LNCAP (cell line): ENCODE results near the gene FOSB.

Source experiments
- CTCF ChIP-seq: fragments of 450-650 bp; IDR thresholded peaks from 2 replicates; pipeline ENCODE4 v1.5.1; 2017; ENCODE audit warnings: mild to moderate bottlenecking

FOSB gene

GRCh38 chr19:45469945-45470761, 2.4 kb downstream of the FOSB start:
- no peak for TF ChIP-seq CTCF

GRCh38 chr19:45470762-45471081, 2.9 kb downstream of the FOSB start:
- no peak for TF ChIP-seq CTCF

- no peak for TF ChIP-seq CTCF
Observed at GRCh38 chr19:45471111-45471930, 3.5 kb downstream of the FOSB start.

GRCh38 chr19:45471931-45472562, 4.3 kb downstream of the FOSB start:
- no peak for TF ChIP-seq CTCF

- TF ChIP-seq CTCF: no peak
Observed at GRCh38 chr19:45472563-45473366, 5.0 kb downstream of the FOSB start.

DNA sequence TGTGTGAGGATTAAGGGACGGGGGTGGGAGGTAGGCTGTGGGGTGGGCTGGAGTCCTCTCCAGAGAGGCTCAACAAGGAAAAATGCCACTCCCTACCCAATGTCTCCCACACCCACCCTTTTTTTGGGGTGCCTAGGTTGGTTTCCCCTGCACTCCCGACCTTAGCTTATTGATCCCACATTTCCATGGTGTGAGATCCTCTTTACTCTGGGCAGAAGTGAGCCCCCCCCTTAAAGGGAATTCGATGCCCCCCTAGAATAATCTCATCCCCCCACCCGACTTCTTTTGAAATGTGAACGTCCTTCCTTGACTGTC, 5.5 kb downstream of the FOSB start:
- no peak for TF ChIP-seq CTCF
